D721Med (cell line): ENCODE results near the gene IMMT.

Source experiments
- DNase-seq: peaks from one replicate; pipeline ENCODE4 v3.0.0; 2011; ENCODE audit warnings: low spot score; ENCODE audit not compliant: insufficient read length
- FAIRE-seq: peaks from 2 replicates; lab custom pipeline; 2011; peaks lifted over from hg19 to GRCh38; lab: Jason Lieb, UNC
- CTCF ChIP-seq: IDR thresholded peaks from 2 replicates; pipeline ENCODE4 v1.5.1; 2012; ENCODE audit warnings: mild to moderate bottlenecking, control low read depth; ENCODE audit not compliant: insufficient read depth; ENCODE audit errors: missing control alignments

IMMT gene

GRCh38 chr2:86135653-86136052 is 59.6 kb downstream of the IMMT start:
- no peak for TF ChIP-seq CTCF
- FAIRE-seq = no peak
- no peak for DNase-seq

- FAIRE-seq (no peak), DNase-seq (no peak)
- no peak for TF ChIP-seq CTCF
Measured at GRCh38 chr2:86134709-86135108, 60.6 kb downstream of the IMMT start.

GRCh38 chr2:86124683-86125082 is 70.6 kb downstream of the IMMT start:
- no peak for DNase-seq
- TF ChIP-seq CTCF = no peak
- no peak for FAIRE-seq

- FAIRE-seq (no peak), DNase-seq (no peak)
- TF ChIP-seq CTCF = no peak
Measured at GRCh38 chr2:86123328-86123925, 71.8 kb downstream of the IMMT start.

- no peak for DNase-seq
- no peak for FAIRE-seq
- no peak for TF ChIP-seq CTCF
Measured at GRCh38 chr2:86118130-86118529, 77.1 kb downstream of the IMMT start.

- peak; percentile 67 for FAIRE-seq
- TF ChIP-seq CTCF = no peak
- DNase-seq = no peak
Measured at GRCh38 chr2:86107031-86107430, 88.2 kb downstream of the IMMT start.

- DNase-seq (no peak), FAIRE-seq (no peak)
- no peak for TF ChIP-seq CTCF
Measured at GRCh38 chr2:86105969-86106945, 89.0 kb downstream of the IMMT start, which contains the start of gene PTCD3. Gene PTCD3 (plus strand): TSS chr2:86106235. CDS start chr2:86106248, 13 bp downstream.
